GM12872 (cell line): ENCODE measurements around the gene HSPA1A.

Source experiments
- CTCF ChIP-seq: IDR thresholded peaks from 3 replicates; pipeline ENCODE4 v1.5.1; 2011; ENCODE audit warnings: low read depth, mild to moderate bottlenecking, low read length, moderate library complexity; ENCODE audit not compliant: insufficient read depth

HSPA1A gene

GRCh38 chr6:31862344-31863235 is 47.2 kb downstream of the HSPA1A start, which contains the start of gene NEU1:
NEU1 (minus strand) TSS chr6:31862821; CDS start chr6:31862776, 45 bp downstream.
- no peak for TF ChIP-seq CTCF

GRCh38 chr6:31864818-31865204 is 49.5 kb downstream of the HSPA1A start:
- TF ChIP-seq CTCF: no peak

- TF ChIP-seq CTCF: no peak
These were observed 50.1 kb downstream of the HSPA1A start for GRCh38 chr6:31865205-31866118.
